GM19043 (cell line): ENCODE measurements around the gene HELZ2.
"Not testable (repeated sequence)": the region's sequence is repeated elsewhere in the genome, so short reads cannot be mapped to it uniquely, and the experiment has no call there.

ENCODE experiments used
- ATAC-seq: cut with Tn5 transposase; IDR thresholded peaks from one replicate; pipeline ENCODE4 v1.9.1; 2021; ENCODE audit warnings: low read depth; ENCODE audit not compliant: unreplicated experiment

Gene HELZ2

DNA sequence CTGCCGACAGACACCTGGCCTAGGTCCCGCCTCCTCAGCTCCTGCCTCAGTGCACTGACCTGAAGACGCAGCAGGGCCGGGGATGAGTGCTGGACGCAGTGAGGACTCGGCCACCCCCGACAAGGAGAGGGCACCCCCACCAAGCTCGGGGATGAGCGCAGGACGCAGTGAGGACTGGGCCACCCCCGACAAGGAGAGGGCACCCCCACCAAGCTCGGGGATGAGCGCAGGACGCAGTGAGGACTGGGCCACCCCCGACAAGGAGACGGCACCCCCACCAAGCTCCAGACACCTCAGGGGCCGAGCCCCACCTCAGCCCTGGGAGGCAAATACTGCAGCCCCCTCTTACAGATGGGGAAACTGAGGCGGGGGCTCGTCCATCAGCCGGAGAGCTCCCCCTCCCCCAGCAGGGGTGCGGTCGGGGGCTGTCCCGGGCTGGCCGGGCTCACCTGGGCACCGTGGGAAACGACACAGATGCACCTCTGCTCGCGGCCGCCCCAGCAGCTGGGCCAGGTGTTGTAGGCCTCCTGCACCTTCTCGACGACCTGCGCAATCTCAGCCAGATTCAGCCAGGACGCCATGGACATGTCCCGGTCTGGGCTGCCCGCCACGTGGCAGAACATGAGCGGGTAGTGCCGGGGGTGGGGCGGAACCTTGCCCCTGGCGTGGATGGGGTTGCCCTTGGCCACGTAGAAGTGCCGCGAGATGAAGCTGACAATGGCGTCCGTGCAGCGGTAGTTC is 7.5 kb downstream of the HELZ2 start:
- no peak for ATAC-seq

DNA sequence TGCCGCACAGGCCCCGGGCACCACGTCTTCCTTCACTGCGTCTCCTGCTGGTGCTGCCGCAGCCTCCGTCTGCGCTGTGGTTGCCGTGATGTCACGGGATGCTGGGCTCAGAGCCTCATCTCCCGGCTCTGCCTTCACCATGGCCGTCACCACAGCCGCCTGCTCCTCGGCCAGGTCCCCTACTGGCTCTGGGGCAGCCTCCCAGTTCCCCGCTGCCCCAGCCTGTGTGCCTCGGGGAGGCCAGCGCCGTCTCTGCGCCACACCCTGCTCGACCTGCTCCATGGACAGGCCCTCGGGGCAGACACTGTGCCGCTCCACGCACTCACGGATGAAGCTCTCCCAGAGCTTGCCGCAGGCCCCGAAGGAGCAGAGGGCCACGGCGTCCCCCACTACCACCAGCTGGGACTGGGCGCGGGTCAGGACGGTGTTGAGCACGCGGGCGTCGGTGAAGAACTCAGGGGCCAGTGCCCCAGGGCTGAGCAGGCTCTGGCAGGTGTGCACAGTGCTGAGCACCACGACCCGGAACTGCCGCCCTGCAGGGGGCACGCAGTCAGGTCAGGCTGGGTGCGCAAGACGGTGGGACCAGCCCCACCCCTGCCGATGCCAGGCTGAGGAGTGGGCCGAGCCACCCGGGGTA is 8.2 kb downstream of the HELZ2 start:
- no peak for ATAC-seq

DNA sequence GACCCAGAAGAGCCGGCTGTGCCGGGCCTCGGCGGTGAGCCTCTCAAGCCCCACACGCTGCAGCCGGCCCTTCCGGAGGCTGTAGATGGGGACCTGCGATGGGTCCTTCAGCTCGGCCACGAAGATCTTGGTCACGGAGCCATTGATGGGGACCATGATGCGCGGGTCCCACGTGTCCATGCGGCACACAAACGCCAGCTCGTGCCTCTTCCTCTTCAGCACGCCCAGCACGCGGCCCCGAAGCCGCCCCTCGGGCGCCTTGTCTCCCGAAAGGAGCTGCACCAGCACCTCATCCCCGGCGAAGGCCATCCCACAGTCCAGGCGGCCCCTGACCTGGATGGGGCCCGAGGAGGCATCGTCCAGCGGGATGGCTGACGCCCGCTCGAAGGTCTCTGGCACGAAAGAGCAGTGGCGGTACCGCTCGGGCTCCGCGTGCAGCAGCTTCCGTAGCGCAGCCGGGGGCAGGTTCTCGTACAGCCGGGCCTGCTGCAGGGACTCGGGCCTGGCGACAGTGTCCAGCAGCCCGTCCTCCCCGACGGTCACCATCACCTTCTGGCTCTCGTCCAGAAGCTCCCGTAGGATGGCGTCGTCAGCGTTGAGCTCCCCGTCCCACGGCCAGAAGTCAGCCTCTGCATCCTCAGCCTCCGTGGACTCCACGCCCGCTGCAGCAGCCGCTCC is 8.9 kb downstream of the HELZ2 start:
- ATAC-seq, result no peak

DNA sequence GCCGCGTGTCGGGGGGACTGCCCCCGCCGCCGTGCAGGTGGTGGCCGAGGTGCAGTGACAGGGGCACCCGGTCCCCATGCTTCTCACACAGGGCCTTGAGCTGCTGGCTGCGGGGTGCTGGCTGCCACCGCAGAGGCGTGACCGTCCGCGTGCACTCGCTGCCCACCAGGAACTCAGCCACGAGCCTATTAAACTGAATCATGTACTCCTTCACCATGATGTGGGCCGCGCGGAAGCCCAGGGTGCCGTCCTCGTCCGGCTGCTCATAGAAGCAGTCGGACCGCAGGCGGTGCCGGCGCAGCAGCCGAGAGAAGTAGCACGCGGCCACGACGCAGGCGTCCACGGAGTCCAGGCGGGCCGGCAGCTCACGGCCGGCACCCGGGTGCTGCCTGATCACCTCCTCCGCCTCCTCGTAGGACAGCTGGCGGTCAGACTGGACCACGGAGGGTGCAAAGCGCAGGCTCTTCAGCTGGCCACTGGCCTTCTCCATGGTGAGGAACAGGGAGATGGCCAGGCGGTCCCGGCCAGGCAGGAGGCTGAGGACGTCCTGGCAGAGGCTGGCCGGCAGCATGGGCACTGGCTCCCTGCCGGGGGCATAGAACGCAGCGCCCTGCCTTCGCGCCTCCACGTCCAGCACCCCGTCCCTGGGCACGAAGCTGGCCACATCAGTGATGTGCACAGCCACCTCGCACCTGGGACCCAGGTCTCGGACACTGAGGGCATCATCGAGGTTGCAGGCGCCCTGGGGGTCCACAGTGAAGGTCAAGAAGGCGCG is 9.8 kb downstream of the HELZ2 start:
- no peak for ATAC-seq

DNA sequence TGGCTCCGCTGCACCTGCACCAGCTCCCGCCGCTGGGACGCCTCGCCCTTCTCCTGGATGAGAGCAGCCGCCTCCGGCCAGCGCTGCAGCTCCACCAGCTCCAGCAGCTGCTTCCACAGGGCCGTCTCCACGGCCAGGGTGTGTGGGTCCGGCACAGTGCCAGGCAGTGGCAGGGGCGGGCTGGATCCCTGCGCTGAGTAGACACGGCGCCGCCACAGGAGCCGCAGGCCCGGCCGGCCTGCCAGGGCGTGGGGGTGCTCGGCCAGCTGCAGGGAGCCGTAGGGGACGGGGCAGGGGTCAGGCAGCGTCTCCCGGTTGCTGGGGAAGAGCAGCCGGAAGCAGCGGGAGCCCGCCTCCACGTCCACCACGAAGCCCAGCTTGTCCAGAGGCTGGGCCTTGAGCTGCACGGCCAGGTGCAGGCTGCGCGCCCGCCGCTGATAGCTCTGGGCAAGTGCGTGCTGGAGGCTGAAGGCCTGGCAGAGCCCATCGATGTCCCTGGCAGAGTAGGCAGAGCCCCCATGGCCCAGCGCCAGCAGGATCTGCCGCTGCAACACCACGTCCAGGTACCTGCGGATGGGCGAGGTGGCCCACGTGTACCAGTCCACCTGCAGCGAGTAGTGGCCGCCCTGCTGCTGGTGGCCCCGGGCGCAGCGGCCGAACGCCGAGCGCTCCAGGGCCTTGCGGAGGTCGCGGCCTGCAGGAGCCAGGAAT is 10.7 kb downstream of the HELZ2 start:
- ATAC-seq, result no peak

DNA sequence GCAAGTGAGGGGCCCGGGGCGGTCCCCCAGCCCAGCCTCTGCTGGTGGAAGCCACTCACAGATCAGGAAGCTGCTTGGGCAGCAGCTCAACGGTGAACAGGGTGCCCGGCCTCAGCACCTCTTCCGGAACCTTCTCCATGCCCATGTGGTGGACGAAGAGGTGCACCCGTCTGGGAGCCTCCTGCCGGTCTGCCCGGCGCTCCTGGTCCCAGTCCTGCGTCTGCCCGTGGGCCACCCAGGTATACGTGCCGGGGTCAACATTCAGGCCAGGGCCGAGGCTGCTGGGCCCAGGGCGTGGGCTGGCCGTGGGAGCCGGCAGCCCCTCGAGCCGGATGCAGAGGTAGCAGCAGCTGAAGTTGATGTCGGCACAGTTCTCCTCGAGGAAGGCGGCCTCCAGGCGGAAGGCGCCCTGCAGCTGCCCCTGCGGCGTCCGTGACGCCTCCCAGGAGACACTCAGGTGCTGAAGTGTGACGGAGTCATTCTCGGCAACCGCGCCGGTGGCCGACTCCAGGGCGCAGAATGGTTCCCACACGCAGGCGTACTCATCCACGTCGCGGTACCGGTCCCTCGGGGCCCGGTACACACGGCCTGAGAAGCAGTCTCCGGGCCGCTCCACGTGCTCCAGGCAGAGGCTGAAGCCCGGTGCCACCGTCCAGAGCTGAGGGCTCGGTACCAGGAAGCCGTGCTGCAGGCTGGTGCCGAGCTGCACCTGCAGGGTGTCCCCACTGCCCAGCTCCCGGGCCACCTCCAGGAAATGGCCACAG is 11.4 kb downstream of the HELZ2 start:
- no peak for ATAC-seq

DNA sequence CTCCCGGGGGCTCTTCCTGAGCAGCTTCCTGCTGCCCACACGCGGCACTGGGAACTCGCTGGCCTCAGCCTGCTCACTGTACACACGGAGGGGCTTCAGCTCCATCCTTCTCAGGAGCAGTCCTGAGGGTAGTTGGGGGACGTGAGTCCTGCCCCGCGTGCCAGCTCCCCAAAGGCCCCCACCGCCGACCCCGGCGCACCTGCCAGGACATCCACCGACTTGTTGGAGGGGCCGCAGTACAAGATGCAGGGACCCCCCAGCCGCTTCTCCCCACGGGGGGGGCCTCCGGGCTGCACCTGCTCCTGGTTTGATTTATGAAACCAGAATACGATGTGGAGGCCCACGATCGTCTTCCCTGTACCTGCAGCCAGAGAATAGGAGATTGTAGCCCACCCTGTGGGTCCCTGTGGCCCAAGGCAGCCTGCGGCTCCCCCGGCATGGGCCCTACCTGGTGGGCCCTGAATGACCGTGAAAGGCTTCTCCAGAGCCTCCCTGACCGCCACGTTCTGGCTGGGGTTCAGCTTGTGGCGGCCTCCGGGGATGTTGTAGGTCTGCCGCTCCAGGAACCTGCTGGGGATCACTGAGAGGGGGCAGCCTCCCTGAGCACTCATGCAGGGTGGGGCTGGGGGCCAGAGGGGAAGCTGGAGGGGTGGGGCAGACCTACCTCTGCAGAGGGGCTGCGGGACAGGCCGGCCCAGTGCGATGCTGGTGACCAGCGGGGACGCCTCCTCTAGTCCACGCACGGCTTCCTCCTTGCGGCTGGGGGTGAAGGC is 12.2 kb downstream of the HELZ2 start:
- no peak for ATAC-seq

DNA sequence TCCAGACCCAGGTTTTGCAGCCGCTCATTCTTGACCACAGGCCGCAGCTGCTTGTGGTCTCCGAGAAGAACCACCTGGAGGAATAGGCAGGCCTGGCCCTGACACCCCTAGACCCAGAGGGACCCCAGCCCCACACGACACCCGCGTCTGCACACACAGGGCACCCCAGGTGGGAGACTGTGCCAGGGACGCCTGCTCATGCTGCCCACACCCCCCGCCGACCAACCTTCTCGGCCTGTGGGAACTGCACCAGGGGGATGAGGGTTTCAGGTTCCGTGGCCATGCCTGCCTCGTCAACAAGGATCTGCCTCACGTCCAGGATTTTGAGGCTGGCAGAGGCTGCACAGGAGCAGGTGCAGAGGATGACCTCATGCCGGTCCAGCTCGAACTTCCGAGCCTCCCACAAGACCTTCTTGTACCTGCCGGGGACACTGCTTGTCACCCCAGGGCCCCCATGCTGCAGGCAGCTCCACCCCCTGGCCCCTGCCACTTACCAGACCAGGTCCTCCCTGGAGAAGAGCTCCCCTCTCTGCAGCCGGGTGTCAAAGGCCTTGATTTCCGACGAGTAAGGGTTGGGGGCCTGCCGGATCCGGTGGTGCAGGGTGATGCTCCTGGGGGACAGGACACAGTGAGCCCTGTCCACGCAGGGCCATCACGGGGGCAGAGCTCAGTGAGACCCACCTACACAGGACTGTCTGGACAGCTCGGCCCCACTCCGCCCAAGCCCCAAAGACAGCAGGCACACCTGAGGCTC is 13.0 kb downstream of the HELZ2 start:
- no peak for ATAC-seq

DNA sequence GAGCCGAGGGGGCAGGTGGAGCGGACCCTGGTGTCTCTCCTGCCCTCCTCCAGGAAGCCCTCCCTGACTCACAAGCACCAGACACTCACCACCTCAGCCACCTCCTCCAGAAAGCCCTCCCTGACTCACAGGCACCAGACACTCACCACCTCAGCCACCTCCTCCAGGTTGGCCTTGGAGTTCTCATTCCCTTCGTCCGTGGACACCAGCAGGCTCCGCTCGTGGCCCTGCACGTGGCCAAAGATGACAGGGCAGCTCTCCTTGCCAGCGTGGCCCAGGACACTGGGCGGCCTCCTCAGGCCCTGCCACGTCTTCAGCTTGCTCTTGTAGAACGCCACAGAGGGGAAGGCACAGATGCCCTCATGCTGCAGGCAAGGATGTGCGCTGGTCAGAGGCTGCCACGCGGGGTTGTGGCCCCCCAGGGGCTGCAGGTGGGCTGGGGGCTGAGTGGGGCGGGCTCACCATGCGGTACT is 13.7 kb downstream of the HELZ2 start:
- no peak for ATAC-seq

DNA sequence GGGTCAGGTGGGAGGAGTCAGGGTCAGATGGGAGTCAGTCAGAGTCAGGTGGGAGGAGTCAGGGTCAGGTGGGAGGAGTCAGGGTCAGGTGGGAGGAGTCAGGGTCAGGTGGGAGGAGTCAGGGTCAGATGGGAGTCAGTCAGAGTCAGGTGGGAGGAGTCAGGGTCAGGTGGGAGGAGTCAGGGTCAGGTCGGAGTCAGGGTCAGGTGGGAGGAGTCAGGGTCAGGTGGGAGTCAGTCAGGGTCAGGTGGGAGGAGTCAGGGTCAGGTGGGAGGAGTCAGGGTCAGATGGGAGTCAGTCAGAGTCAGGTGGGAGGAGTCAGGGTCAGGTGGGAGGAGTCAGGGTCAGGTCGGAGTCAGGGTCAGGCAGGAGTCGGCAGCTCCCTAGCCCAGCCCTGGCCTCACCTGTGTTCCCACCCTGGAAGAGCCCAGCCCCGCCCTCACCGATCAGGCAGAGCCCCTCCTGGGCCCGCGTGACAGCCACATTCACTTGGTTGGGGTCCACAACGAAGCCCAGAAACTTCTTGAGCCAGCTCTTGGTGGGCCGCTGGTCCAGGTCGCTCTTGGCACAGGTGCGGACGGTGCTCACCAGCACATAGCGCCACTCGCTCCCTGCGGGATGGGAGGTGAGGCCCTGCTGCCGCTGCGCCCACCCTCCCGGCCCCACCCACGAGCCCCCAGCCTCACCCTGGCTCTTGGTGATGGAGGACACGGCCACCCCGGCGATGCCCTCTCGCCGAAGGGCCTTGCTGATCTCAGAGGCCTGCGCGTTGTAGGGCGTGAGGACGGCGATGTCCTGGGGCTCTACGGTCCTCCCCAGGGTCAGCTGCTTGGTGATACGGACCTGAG is 14.3 kb downstream of the HELZ2 start:
- ATAC-seq, result not testable (repeated sequence)

DNA sequence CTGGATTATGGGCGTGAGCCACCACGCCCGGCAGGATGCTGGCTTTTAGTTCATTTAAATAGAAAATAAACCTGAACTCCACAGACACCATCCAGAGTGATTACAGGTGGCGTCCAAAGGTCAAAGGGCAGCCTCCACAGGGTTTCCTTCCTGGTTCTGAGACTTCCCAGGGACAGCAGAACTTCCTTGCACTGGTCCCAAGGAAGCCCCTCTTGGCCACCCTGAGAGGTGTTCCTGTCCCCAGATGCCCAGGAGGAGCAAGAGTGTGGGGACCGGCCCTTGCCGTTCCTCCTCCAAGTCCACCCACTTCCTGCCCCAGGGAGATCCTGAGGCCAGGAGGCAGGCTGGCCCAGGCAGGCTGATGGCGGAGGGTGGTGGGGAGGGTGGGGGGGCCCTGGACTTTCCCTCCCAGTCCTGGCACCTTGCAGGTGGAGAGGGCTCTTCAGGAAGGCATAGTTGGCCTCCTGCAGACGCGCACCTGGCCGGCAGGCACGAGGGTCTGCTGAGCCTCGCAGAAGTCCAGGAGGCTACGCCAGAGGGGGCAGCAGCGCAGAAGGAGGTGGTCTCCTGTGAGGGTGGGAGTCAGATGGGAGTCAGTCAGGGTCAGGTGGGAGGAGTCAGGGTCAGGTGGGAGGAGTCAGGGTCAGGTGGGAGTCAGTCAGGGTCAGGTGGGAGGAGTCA is 15.1 kb downstream of the HELZ2 start:
- no peak for ATAC-seq

DNA sequence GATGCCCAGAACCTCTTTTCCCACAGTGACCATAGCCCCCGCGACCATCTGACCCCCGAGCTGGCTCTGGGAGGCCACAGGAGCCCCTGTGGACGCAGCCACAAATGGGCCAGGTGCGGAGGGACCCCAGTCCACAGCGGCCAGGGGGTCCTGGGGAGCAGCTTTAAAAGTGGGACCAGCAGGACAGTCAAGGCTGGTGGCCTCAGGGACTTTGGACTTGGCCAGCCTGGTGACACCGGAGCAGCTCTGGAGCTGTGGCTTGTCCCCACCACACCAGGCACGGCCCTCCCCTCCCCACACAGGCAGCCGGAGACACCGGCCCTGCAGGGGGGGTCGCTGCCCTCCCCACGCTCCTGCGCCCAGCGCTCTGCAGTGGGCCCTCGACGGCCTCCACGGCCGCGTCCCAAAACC is 16.6 kb downstream of the HELZ2 start:
- no peak for ATAC-seq

DNA sequence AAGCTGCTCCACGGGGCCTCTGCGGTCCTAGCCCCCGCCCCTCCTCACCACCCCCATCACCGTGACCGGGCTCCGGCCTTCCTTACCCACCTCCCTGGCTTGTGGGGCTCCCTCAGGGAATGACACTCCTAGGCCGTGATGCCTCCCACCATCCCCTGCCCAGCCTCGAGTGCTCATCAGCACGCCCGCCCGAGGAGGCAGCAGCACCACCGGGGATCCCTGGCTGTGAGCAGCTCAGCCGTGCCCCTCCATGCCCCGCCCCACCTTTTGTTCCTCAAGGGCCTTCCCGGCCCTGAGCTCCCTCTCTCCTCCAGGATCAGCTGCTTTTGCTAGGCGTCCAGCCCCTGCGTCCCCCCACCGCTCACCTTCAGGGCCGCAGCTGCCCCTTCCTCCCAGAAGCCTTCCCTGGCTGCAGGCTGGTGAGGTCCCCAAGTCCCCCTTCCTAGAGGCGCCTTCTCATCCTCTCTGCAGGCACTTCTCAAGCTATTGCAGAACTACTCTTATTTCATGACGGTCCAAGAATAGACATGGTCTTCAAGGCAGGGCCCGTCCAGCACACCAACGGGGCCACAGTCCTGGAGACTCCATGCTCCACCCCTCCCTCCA is 17.1 kb downstream of the HELZ2 start:
- no peak for ATAC-seq

DNA sequence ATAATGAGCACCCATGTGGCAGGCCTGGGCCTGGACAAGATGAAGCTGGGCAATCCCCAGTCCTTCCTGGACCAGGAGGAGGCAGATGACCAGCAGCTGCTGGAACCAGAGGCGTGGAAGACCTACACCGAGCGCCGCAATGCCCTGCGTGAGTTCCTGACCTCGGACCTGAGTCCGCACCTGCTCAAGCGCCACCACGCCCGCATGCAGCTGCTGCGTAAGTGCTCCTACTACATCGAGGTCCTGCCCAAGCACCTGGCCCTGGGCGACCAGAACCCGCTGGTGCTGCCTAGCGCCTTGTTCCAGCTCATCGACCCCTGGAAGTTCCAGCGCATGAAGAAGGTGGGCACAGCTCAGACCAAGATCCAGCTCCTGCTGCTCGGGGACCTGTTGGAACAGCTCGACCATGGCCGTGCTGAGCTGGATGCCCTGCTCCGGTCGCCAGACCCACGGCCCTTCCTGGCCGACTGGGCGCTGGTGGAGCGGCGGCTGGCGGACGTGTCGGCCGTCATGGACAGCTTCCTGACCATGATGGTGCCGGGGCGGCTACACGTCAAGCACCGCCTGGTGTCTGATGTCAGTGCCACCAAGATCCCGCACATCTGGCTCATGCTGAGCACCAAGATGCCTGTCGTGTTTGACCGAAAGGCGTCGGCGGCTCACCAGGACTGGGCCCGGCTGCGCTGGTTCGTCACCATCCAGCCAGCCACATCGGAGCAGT is 18.2 kb downstream of the HELZ2 start:
- ATAC-seq, result no peak

DNA sequence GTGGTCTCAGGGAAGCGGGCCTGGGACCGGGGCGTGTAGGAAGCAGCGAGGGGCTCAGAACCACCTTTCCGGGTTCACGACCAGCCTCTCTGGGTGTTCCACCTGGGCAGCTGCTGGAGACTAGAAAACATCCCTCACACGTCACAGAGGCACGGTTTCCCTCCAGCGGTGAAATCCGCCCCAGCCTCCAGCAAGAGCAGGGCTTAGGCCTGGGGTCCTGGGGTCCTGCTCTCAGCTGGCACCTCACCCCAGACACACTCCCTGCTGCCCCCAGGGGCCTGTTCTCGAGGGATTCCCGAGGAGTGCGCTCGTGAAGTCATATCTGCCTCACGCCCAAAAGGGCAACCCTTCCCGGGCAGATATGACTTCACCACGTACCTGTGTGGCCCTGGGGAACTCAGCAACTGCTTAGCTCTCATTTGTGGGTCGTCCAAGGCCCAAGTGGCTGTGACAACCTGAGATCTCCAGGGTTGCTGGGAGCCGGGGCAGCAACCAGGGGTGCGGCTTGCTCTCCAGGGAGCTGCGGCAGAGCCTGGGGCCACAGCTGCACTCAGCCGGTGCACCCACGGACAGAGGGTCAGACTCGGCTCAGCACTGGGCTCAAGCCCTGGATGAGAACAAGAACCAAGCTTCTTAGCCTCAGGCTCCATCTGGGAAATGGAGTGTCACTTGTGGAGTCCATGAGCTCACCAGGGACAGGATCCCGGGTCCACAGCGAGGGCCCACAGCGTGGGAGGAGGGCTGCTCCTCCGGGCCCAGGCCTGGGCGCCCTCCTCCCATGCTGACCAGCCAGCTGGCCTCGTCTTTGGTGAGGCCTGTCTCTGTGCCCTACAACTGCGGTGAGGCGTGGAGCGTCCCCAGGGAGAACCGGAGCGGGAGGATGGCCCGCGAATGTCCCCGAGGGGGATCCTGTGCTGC is 19.4 kb downstream of the HELZ2 start:
- ATAC-seq, result no peak
